Measurements from ENCODE around the gene TNFRSF11A.

TNFRSF11A gene

DNA sequence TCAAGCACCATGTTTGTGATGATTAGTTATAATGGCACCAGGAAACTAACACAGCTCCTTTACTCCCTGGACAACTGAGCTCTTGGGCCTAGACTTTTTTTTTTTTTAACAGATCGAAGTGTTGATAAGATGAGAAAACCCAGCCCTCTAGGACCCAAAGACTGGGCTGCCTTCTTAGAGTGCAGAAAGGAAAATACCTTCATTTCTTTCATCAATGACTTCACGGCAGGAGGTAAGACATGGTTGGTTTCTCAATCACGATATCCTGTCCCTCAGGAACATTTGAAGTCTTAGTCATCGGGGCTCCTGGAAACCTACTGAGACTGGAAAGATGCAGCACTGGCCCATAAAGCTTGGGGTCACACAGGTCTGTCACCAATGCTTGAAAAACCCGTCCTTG is 84.7 kb downstream of the TNFRSF11A start:
- no peak for TF ChIP-seq TCF12 (IDR thresholded peaks at IDR 0.05; ENCODE audit: low read depth)
- no peak for TF ChIP-seq RAD21 (IDR thresholded peaks at IDR 0.05; ENCODE audit: low read depth)
- TF ChIP-seq USF1 (IDR thresholded peaks at IDR 0.05) = no peak
- no peak for TF ChIP-seq TAF1 (IDR thresholded peaks at IDR 0.05; ENCODE audit: low read depth)
- no peak for TF ChIP-seq EGR1 (IDR thresholded peaks at IDR 0.05)
- TF ChIP-seq NFIC (IDR thresholded peaks at IDR 0.05) = no peak
- TF ChIP-seq EP300 (IDR thresholded peaks at IDR 0.05; ENCODE audit: borderline replicate concordance) = no peak
- no peak for TF ChIP-seq REST (IDR thresholded peaks at IDR 0.05; ENCODE audit: low read depth)
- no peak for TF ChIP-seq ZBTB7A (IDR thresholded peaks at IDR 0.05; ENCODE audit: low read depth)
- TF ChIP-seq TEAD4 (IDR thresholded peaks at IDR 0.05) = no peak
- TF ChIP-seq, protein P1, sequence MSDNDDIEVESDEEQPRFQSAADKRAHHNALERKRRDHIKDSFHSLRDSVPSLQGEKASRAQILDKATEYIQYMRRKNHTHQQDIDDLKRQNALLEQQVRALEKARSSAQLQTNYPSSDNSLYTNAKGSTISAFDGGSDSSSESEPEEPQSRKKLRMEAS (IDR thresholded peaks at IDR 0.05) = no peak
- no peak for TF ChIP-seq CEBPB (IDR thresholded peaks at IDR 0.05)
- no peak for TF ChIP-seq FOXM1 (IDR thresholded peaks at IDR 0.05; ENCODE audit: borderline replicate concordance, low read depth)
- TF ChIP-seq YY1 (IDR thresholded peaks at IDR 0.05; ENCODE audit: low read depth) = no peak
- TF ChIP-seq CREB1 (IDR thresholded peaks at IDR 0.05; ENCODE audit: low read depth) = no peak

- TF ChIP-seq EP300 (IDR thresholded peaks at IDR 0.05; ENCODE audit: borderline replicate concordance) (no peak), TCF12 (IDR thresholded peaks at IDR 0.05; ENCODE audit: low read depth) (no peak), CREB1 (IDR thresholded peaks at IDR 0.05; ENCODE audit: low read depth) (no peak)
These were observed 87.3 kb downstream of the TNFRSF11A start for GRCh38 chr18:62412231-62412979.

DNA sequence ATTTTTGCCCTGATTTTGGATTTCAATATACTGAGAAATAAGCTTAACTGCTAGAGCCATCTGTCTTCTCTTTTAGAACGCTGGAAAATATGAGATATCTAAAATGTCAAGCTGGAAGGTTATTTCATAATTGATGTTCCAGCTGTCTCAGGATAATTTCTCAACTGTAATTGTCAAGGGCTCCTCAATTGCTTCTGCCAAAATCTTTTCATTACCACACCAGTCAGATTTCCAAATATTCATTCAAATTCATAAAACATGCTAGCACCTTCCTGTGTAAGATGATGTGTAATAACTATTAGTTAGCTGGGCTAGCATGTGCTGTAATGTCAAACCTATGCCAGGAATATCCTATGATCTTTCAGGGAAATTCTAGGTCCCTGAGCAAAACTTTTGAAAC is 88.1 kb downstream of the TNFRSF11A start:
- TF ChIP-seq, protein P1 (IDR thresholded peaks at IDR 0.05) = no peak
- TF ChIP-seq ZBTB7A (IDR thresholded peaks at IDR 0.05; ENCODE audit: low read depth) (no peak), FOXM1 (IDR thresholded peaks at IDR 0.05; ENCODE audit: borderline replicate concordance, low read depth) (no peak), YY1 (IDR thresholded peaks at IDR 0.05; ENCODE audit: low read depth) (no peak), NFIC (IDR thresholded peaks at IDR 0.05) (no peak), RAD21 (IDR thresholded peaks at IDR 0.05; ENCODE audit: low read depth) (no peak), USF1 (IDR thresholded peaks at IDR 0.05) (no peak)

DNA sequence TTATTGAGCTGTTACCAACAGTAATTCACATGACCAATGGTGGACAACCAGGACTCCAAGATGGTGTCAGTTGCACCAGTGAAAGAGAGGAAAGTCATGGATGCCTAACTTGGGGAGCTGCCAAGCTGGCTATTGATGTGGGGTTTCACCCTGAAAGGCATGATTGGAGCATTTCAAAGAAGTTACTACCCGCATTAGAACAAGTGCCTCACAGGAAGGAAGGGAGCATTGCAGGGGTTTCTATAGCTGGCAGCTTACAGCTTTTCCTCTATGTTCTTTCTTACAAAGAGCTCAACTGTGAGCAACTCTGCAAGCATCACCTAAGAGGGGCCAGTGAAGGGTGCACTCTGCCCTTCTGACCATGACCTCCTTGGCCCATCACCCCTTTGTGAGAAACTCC is 93.1 kb downstream of the TNFRSF11A start:
- no peak for TF ChIP-seq RAD21 (IDR thresholded peaks at IDR 0.05; ENCODE audit: low read depth)
- TF ChIP-seq TCF12 (IDR thresholded peaks at IDR 0.05; ENCODE audit: low read depth) = no peak
- TF ChIP-seq ZBTB7A (IDR thresholded peaks at IDR 0.05; ENCODE audit: low read depth) = no peak
- TF ChIP-seq, protein P1 (IDR thresholded peaks at IDR 0.05) = no peak
- no peak for TF ChIP-seq YY1 (IDR thresholded peaks at IDR 0.05; ENCODE audit: low read depth)
- TF ChIP-seq FOXM1 (IDR thresholded peaks at IDR 0.05; ENCODE audit: borderline replicate concordance, low read depth) = no peak
- TF ChIP-seq USF1 (IDR thresholded peaks at IDR 0.05) = no peak
- no peak for TF ChIP-seq EGR1 (IDR thresholded peaks at IDR 0.05)
- TF ChIP-seq REST (IDR thresholded peaks at IDR 0.05; ENCODE audit: low read depth) = no peak
- no peak for TF ChIP-seq TEAD4 (IDR thresholded peaks at IDR 0.05)
- no peak for TF ChIP-seq TAF1 (IDR thresholded peaks at IDR 0.05; ENCODE audit: low read depth)
- TF ChIP-seq EP300 (IDR thresholded peaks at IDR 0.05; ENCODE audit: borderline replicate concordance) = no peak
- no peak for TF ChIP-seq NFIC (IDR thresholded peaks at IDR 0.05)

GRCh38 chr18:62420151-62420512 is 95.0 kb downstream of the TNFRSF11A start:
- no peak for TF ChIP-seq RAD21 (IDR thresholded peaks at IDR 0.05; ENCODE audit: low read depth)

All from Ishikawa (cell line).